Right atrium auricular region (tissue), 2 donors: Measurements from ENCODE around the gene CCDC93. TPM values are rescaled to one million over a fixed set of nuclear protein-coding genes. Genes with fewer than 3 reads are reported as not detected.
A peak's percentile ranks its signal among the peaks of the same experiment; 100 is the strongest.

Experiments
- DNase-seq: peaks from one replicate; pipeline ENCODE4 v3.0.0-alpha.2; 2019; ENCODE audit warnings: low spot score
- H3K27ac ChIP-seq, 2 donors: fragments of 200-600 bp; sonication (generic); 1 replicate in 1 of 2; 2 replicates in 1 of 2; pipeline ENCODE4 v1.5.1; 2016 to 2019
- H3K27me3 ChIP-seq, 2 donors: fragments of 200-600 bp; sonication (generic); one replicate each; pipeline versions ENCODE4 v1.5.1 to v1.6.0; 2017 to 2019
- H3K36me3 ChIP-seq: fragments of 200-600 bp; sonication (generic); one replicate; pipeline ENCODE4 v1.5.1; 2016
- H3K4me1 ChIP-seq, 2 donors: fragments of 200-600 bp; sonication (generic); one replicate each; pipeline versions ENCODE4 v1.5.1 to v1.6.0; 2017 to 2019
- H3K4me3 ChIP-seq, 2 donors: fragments of 200-600 bp; sonication (generic); 1 replicate in 1 of 2; 2 replicates in 1 of 2; pipeline ENCODE4 v1.5.1; 2017 to 2019; ENCODE audit warnings: mild to moderate bottlenecking in 1 of 2, moderate library complexity in 1 of 2
- H3K9me3 ChIP-seq, 2 donors: fragments of 200-600 bp; sonication (generic); one replicate each; pipeline ENCODE4 v1.5.1; 2019
- CTCF ChIP-seq, 2 donors: fragments of 200-600 bp; sonication (generic); IDR thresholded peaks; one replicate each; pipeline ENCODE4 v1.5.1; 2019; ENCODE audit warnings: antibody characterized with exemption in 2 of 2
- total RNA-seq, 2 donors: library from RNA; depleted of rRNA; stranded (reverse); fragments of >200 nt; gene quantifications; one replicate each; pipeline ENCODE4 v1.1.0, GENCODE V29; 2016

Gene CCDC93
- total RNA-seq, 2 donors from 2014 or later: 17.1 to 18.7 TPM

- no peak for TF ChIP-seq CTCF (IDR thresholded peaks at IDR 0.05)
- H3K27me3 ChIP-seq: peaks cover 0 to 4% of the 10 kb centered on the region in 2 donors
These were observed 35.9 kb upstream of the CCDC93 start for GRCh38 chr2:118049816-118050140.

GRCh38 chr2:118049140-118049815, 35.4 kb upstream of the CCDC93 start:
- no peak for TF ChIP-seq CTCF (IDR thresholded peaks at IDR 0.05)
- H3K4me1 ChIP-seq: no peaks in the 10 kb centered on the region
- no peaks in the 10 kb centered on the region for H3K36me3 ChIP-seq
- peaks cover 0 to 4% of the 10 kb centered on the region in 2 donors for H3K27me3 ChIP-seq
- H3K27ac ChIP-seq: no peak overlapping the region
- H3K9me3 ChIP-seq: no peaks in the 10 kb centered on the region
- H3K4me3 ChIP-seq: no peak overlapping the region
- no peak for DNase-seq

More at GRCh38 chr2:118049816-118050140, 35.9 kb upstream of the CCDC93 start:
- H3K4me3 ChIP-seq: no peak overlapping the region
- no peak overlapping the region for H3K27ac ChIP-seq
- H3K36me3 ChIP-seq: no peaks in the 10 kb centered on the region
- DNase-seq: no peak
- H3K4me1 ChIP-seq: no peaks in the 10 kb centered on the region
- H3K9me3 ChIP-seq: no peaks in the 10 kb centered on the region

- no peaks in the 10 kb centered on the region for H3K36me3 ChIP-seq
- no peak overlapping the region for H3K27ac ChIP-seq
- H3K27me3 ChIP-seq: peaks cover 0 to 4% of the 10 kb centered on the region in 2 donors
- no peak for DNase-seq
- H3K4me3 ChIP-seq: no peak overlapping the region
- H3K9me3 ChIP-seq: no peaks in the 10 kb centered on the region
- no peak for TF ChIP-seq CTCF (IDR thresholded peaks at IDR 0.05)
- no peaks in the 10 kb centered on the region for H3K4me1 ChIP-seq
These were observed 34.5 kb upstream of the CCDC93 start for GRCh38 chr2:118048401-118048800.

GRCh38 chr2:118047380-118047826, 33.5 kb upstream of the CCDC93 start:
- peaks cover 0 to 4% of the 10 kb centered on the region in 2 donors for H3K27me3 ChIP-seq
- DNase-seq: no peak
- no peak for TF ChIP-seq CTCF (IDR thresholded peaks at IDR 0.05)
- no peaks in the 10 kb centered on the region for H3K36me3 ChIP-seq
- H3K9me3 ChIP-seq: no peaks in the 10 kb centered on the region
- H3K4me3 ChIP-seq: no peak overlapping the region
- H3K27ac ChIP-seq: no peak overlapping the region
- H3K4me1 ChIP-seq: no peaks in the 10 kb centered on the region

GRCh38 chr2:118046634-118047210, 32.9 kb upstream of the CCDC93 start:
- Histone ChIP-seq H3K27ac (no peak overlapping the region), H3K9me3 (no peaks in the 10 kb centered on the region), H3K36me3 (no peaks in the 10 kb centered on the region), H3K4me3 (no peak overlapping the region), H3K27me3 (peaks cover 0 to 4% of the 10 kb centered on the region in 2 donors), H3K4me1 (no peaks in the 10 kb centered on the region)
- DNase-seq: no peak
- TF ChIP-seq CTCF (IDR thresholded peaks at IDR 0.05): peak; percentile 39 to 69
